ENCODE results near the gene NAPEPLD. TPM values are rescaled to one million over a fixed set of nuclear protein-coding genes. Genes with fewer than 3 reads are reported as not detected.

The NAPEPLD gene
- total RNA-seq, 4 donors from 2014 or later = 28.9 to 75.5 (median 71.2) TPM

DNA sequence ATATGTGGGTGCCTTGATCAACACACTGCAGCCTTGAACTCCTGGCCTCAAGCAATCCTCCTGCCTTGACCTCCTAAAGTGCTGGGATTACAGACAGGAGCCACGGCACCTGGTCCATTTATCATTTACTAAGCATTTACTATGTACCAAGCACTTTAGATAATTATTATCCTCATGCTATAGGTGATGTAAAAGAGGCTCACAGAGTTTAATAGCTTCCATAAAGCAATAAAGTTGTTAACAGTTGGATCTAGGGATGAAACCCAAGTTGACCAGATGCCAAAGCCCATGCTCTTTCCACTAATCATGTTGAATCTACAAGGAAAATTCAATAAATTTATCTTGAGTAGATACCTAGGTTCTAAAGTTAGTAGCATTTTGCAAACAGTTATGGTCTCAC is 5.0 kb downstream of the NAPEPLD start:
- peak overlapping the region in 1 of 4 donors; percentile 26 for H3K27ac ChIP-seq
- no peaks in the 10 kb centered on the region for H3K9me3 ChIP-seq
- peaks cover 0 to 25% (median 0%) of the 10 kb centered on the region in 4 donors for H3K4me1 ChIP-seq
- peak in 2 of 3 donors; percentile 49 to 50 for DNase-seq
- no peak overlapping the region for H3K4me3 ChIP-seq
- no peaks in the 10 kb centered on the region for H3K36me3 ChIP-seq
- H3K27me3 ChIP-seq = no peaks in the 10 kb centered on the region
- no peak for TF ChIP-seq POLR2A (IDR thresholded peaks at IDR 0.05)
- TF ChIP-seq, protein P1, sequence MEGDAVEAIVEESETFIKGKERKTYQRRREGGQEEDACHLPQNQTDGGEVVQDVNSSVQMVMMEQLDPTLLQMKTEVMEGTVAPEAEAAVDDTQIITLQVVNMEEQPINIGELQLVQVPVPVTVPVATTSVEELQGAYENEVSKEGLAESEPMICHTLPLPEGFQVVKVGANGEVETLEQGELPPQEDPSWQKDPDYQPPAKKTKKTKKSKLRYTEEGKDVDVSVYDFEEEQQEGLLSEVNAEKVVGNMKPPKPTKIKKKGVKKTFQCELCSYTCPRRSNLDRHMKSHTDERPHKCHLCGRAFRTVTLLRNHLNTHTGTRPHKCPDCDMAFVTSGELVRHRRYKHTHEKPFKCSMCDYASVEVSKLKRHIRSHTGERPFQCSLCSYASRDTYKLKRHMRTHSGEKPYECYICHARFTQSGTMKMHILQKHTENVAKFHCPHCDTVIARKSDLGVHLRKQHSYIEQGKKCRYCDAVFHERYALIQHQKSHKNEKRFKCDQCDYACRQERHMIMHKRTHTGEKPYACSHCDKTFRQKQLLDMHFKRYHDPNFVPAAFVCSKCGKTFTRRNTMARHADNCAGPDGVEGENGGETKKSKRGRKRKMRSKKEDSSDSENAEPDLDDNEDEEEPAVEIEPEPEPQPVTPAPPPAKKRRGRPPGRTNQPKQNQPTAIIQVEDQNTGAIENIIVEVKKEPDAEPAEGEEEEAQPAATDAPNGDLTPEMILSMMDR (IDR thresholded peaks at IDR 0.05) = no peak

DNA sequence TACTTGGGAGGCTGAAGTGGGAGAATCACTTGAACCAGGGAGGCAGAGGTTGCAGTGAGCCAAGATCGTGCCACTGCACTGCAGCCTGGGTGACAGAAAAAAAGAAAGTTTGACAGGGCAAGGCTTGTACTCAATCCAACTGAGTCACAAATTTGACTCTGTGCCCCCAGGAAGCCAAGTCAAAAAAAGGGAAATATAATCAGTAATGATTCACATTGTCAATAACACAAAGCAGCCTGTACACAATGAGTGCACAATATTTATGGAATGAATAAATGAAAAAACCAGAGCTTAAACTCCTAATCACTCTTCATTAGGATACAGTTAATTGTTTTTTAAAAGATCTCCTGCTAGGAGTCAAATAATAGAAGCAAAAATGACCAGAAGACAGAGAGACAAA is 6.4 kb downstream of the NAPEPLD start:
- no peak for DNase-seq
- Histone ChIP-seq H3K27ac (no peak overlapping the region), H3K27me3 (no peaks in the 10 kb centered on the region), H3K36me3 (no peaks in the 10 kb centered on the region), H3K9me3 (no peaks in the 10 kb centered on the region), H3K4me1 (peaks cover 0 to 22% (median 0%) of the 10 kb centered on the region in 4 donors), H3K4me3 (no peak overlapping the region)
- TF ChIP-seq, protein P1 (IDR thresholded peaks at IDR 0.05) = no peak
- TF ChIP-seq POLR2A (IDR thresholded peaks at IDR 0.05) = no peak

DNA sequence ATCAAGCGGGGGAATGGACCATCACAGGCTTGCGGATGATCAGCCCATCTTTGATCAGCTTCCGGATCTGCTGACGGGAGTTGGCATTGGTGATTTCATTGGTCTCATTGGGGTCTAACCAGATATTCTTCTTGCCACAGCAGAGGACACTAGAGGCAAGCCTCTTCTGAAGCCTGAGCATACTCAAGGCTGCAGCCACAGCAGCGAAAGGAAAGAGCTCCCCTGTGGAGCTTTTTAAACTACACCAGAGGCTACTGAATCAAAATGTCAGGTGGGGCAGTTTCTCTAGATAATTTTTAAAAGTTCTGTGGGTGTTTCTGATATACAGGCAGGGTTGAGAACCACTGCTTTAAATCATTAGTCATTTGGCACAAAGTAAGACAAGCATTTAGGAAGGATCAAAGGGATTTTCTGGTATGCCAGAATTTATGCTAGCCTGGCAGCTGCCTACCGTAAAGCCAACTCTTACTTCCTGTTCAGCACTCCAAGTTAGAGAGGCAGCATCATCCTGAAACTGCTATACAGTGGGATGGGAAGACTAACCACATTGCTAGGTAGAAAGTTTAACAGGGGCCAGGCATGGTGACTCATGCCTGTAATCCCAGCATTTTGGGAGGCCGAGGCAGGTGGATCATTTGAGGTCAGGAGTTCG is 7.0 kb downstream of the NAPEPLD start:
- Histone ChIP-seq H3K36me3 (no peaks in the 10 kb centered on the region), H3K9me3 (no peaks in the 10 kb centered on the region), H3K4me1 (peaks cover 0 to 21% (median 0%) of the 10 kb centered on the region in 4 donors), H3K27ac (no peak overlapping the region), H3K4me3 (no peak overlapping the region), H3K27me3 (no peaks in the 10 kb centered on the region)
- DNase-seq = no peak
- no peak for TF ChIP-seq POLR2A (IDR thresholded peaks at IDR 0.05)
- TF ChIP-seq, protein P1 (IDR thresholded peaks at IDR 0.05) = no peak

DNA sequence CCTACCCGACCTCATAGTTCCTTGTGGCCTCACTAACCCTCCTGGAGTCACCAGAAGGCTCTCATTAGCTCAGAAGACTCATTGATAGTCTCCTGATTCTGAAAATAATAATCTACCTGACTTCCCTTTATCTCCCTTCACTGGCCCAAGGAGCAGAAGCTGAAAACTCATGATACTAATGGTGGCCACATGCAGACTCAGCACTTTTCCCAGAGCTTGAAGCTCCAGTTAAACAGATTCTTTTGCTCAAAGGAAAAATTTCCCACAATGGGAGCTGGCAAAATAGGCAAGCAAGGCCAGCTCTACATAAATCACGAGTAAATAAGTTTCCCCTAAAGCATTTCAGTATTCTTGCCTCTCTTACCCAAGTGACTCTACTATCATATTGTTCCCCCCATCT is 8.2 kb downstream of the NAPEPLD start:
- no peak overlapping the region for H3K4me3 ChIP-seq
- peaks cover 0 to 21% (median 0%) of the 10 kb centered on the region in 4 donors for H3K4me1 ChIP-seq
- no peaks in the 10 kb centered on the region for H3K27me3 ChIP-seq
- no peaks in the 10 kb centered on the region for H3K9me3 ChIP-seq
- TF ChIP-seq, protein P1 (IDR thresholded peaks at IDR 0.05) = no peak
- TF ChIP-seq POLR2A (IDR thresholded peaks at IDR 0.05) = no peak
- no peaks in the 10 kb centered on the region for H3K36me3 ChIP-seq
- no peak for DNase-seq
- H3K27ac ChIP-seq = no peak overlapping the region

DNA sequence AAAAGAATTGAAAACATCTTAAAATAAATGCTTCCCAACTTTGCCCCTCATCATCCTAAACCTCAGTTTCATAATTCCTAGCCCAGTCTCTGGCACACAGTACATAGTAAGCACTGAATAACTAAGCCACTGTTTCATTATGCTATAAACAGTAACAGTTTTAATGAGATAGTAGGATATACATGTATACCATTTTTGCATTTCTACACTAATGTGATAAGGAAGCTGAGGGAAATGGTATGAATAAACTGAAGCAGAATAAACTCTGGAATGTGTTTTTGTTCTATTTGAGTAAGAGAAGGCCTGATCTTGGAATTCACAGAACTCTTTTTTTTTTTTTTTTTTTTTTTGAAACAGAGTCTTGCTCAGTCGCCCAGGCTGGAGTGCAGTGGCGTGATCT is 8.8 kb downstream of the NAPEPLD start:
- Histone ChIP-seq H3K4me3 (no peak overlapping the region), H3K36me3 (no peaks in the 10 kb centered on the region), H3K27ac (no peak overlapping the region), H3K4me1 (peaks cover 0 to 21% (median 0%) of the 10 kb centered on the region in 4 donors), H3K9me3 (no peaks in the 10 kb centered on the region), H3K27me3 (no peaks in the 10 kb centered on the region)
- DNase-seq = no peak
- TF ChIP-seq POLR2A (IDR thresholded peaks at IDR 0.05) = no peak
- TF ChIP-seq, protein P1 (IDR thresholded peaks at IDR 0.05) = no peak

Data from Peyer's patch (tissue), 4 donors.